ENCODE measurements around the gene PPP4C.

PPP4C gene

GRCh38 chr16:30053376-30054015 is 22.3 kb upstream of the PPP4C start:
- peak overlapping the region; percentile 84 for H3K4me3 ChIP-seq (ENCODE audit: low read length)
- no peak for DNase-seq (ENCODE audit: low read depth, low spot score)

- no peak for DNase-seq (ENCODE audit: low read depth, low spot score)
- no peak overlapping the region for H3K4me3 ChIP-seq (ENCODE audit: low read length)
Measured at GRCh38 chr16:30054451-30054850, 21.3 kb upstream of the PPP4C start.

- DNase-seq (ENCODE audit: low read depth, low spot score): no peak
- no peak overlapping the region for H3K4me3 ChIP-seq (ENCODE audit: low read length)
Measured at GRCh38 chr16:30054959-30055553, 20.7 kb upstream of the PPP4C start.

- no peak overlapping the region for H3K4me3 ChIP-seq (ENCODE audit: low read length)
- no peak for DNase-seq (ENCODE audit: low read depth, low spot score)
Measured at GRCh38 chr16:30060346-30060745, 15.4 kb upstream of the PPP4C start.

- H3K4me3 ChIP-seq (ENCODE audit: low read length): no peak overlapping the region
- DNase-seq (ENCODE audit: low read depth, low spot score): no peak
Measured at GRCh38 chr16:30060836-30061554, 14.8 kb upstream of the PPP4C start.

- no peak for DNase-seq (ENCODE audit: low read depth, low spot score)
- H3K4me3 ChIP-seq (ENCODE audit: low read length): peak overlapping the region; percentile 92
Measured at GRCh38 chr16:30063278-30063892, 12.4 kb upstream of the PPP4C start.

GRCh38 chr16:30063893-30064728 is 11.7 kb upstream of the PPP4C start:
- H3K4me3 ChIP-seq (ENCODE audit: low read length): peak overlapping the region; percentile 92
- peak; percentile 75 for DNase-seq (ENCODE audit: low read depth, low spot score)

GRCh38 chr16:30064729-30065101 is 11.1 kb upstream of the PPP4C start:
- H3K4me3 ChIP-seq (ENCODE audit: low read length): peak overlapping the region; percentile 92
- DNase-seq (ENCODE audit: low read depth, low spot score): no peak

GRCh38 chr16:30065102-30065942 is 10.5 kb upstream of the PPP4C start, which contains the start of gene ALDOA:
Gene ALDOA, plus strand, starts transcription at chr16:30065760. Its CDS starts 1,138 bp downstream, at chr16:30066898.
- DNase-seq (ENCODE audit: low read depth, low spot score): peak; percentile 95

GRCh38 chr16:30065943-30066760 is 9.6 kb upstream of the PPP4C start:
- DNase-seq (ENCODE audit: low read depth, low spot score): no peak
- H3K4me3 ChIP-seq (ENCODE audit: low read length): peak overlapping the region; percentile 92

More at GRCh38 chr16:30065102-30065942, 10.5 kb upstream of the PPP4C start, which contains the start of gene ALDOA:
- H3K4me3 ChIP-seq (ENCODE audit: low read length): peak within 1 kb of the TSS; percentile 92

- DNase-seq (ENCODE audit: low read depth, low spot score): no peak
- peak overlapping the region; percentile 92 for H3K4me3 ChIP-seq (ENCODE audit: low read length)
Measured at GRCh38 chr16:30066761-30067583, 8.8 kb upstream of the PPP4C start.

GRCh38 chr16:30067584-30067916 is 8.2 kb upstream of the PPP4C start:
- no peak for DNase-seq (ENCODE audit: low read depth, low spot score)
- no peak overlapping the region for H3K4me3 ChIP-seq (ENCODE audit: low read length)

GRCh38 chr16:30068333-30068732 is 7.5 kb upstream of the PPP4C start:
- no peak overlapping the region for H3K4me3 ChIP-seq (ENCODE audit: low read length)
- no peak for DNase-seq (ENCODE audit: low read depth, low spot score)

GRCh38 chr16:30068750-30069610 is 6.8 kb upstream of the PPP4C start:
- no peak overlapping the region for H3K4me3 ChIP-seq (ENCODE audit: low read length)
- DNase-seq (ENCODE audit: low read depth, low spot score): no peak

GRCh38 chr16:30069611-30070462 is 6.0 kb upstream of the PPP4C start:
- no peak overlapping the region for H3K4me3 ChIP-seq (ENCODE audit: low read length)
- DNase-seq (ENCODE audit: low read depth, low spot score): no peak

Measured in Jurkat, Clone E6-1 (cell line).